Sigmoid colon (tissue), 7 donors: ENCODE results near the gene ZNF746. TPM values are rescaled to one million over a fixed set of nuclear protein-coding genes. Genes with fewer than 3 reads are reported as not detected.

Experiments used
- DNase-seq: peaks from one replicate; pipeline ENCODE4 v3.0.0-alpha.2; 2019
- H3K27ac ChIP-seq, 4 donors: fragments of 200-600 bp; sonication (generic); one replicate each; pipeline ENCODE4 v1.5.1; 2016 to 2019; ENCODE audit warnings: mild to moderate bottlenecking in 1 of 4
- H3K27me3 ChIP-seq, 3 donors: fragments of 200-600 bp; sonication (generic); one replicate each; pipeline ENCODE4 v1.5.1; 2019; ENCODE audit warnings: mild to moderate bottlenecking in 1 of 3
- H3K36me3 ChIP-seq, 4 donors: fragments of 200-600 bp; sonication (generic); one replicate each; pipeline ENCODE4 v1.5.1; 2016 to 2019
- H3K4me1 ChIP-seq, 4 donors: fragments of 200-600 bp; sonication (generic); one replicate each; pipeline ENCODE4 v1.5.1; 2017 to 2019
- H3K4me3 ChIP-seq, 4 donors: fragments of 200-600 bp; sonication (generic); one replicate each; pipeline ENCODE4 v1.5.1; 2017 to 2019; ENCODE audit warnings: mild to moderate bottlenecking in 2 of 4, moderate library complexity in 1 of 4
- H3K9me3 ChIP-seq, 4 donors: fragments of 200-600 bp in 3 of 4; sonication (generic) in 3 of 4; one replicate each; pipeline versions ENCODE4 v1.5.1 to v1.6.1; 2013 to 2019
- EP300 ChIP-seq, 4 donors: sonication (generic); formaldehyde crosslinking; IDR thresholded peaks; one replicate each; pipeline ENCODE4 v1.6.1; 2017; ENCODE audit warnings: antibody characterized with exemption in 4 of 4
- POLR2A ChIP-seq, 2 donors: fragments of 450-650 bp; IDR thresholded peaks; one replicate each; pipeline ENCODE4 v1.6.1; 2016; ENCODE audit warnings: antibody characterized with exemption in 2 of 2, mild to moderate bottlenecking in 2 of 2, moderate library complexity in 2 of 2
- POLR2AphosphoS5 ChIP-seq, 4 donors: sonication (generic); formaldehyde crosslinking; IDR thresholded peaks; one replicate each; pipeline ENCODE4 v1.6.1; 2017; ENCODE audit warnings: antibody characterized with exemption in 4 of 4
- WGBS, 2 donors: extraction: QIAGEN DNeasy Blood & Tissue Kit; methylation state at CpG; one replicate each; pipeline ENCODE4 v1.1.7; 2013; 5-methylcytosine and 5-hydroxymethylcytosine counted together
- intact Hi-C: fragments of 100-400 bp; cut with DNase I; formaldehyde crosslinking; loops from one replicate; pipeline ENCODE4 v1.15.1; 2023
- polyA plus RNA-seq, 3 donors: library from polyadenylated mRNA; stranded (reverse); fragments of 200-250 nt; gene quantifications; one replicate each; pipeline ENCODE4 v1.2.3, GENCODE V29; 2013
- total RNA-seq, 4 donors: library from RNA; depleted of rRNA; stranded (reverse); fragments of >200 nt; gene quantifications; one replicate each; pipeline ENCODE4 v1.1.0, GENCODE V29; 2016
- TF ChIP-seq, protein P1 (sequence below), 4 experiments: fragments of 450-650 bp in 3 of 4; fragments of 200-600 bp in 1 of 4; IDR thresholded peaks; one replicate each; pipeline ENCODE4 v1.5.1; 2016 to 2019; ENCODE audit warnings: antibody characterized with exemption in 4 of 4, mild to moderate bottlenecking in 3 of 4, moderate library complexity in 2 of 4
- donor health status: healthy with polysubstance abuse.
- donor health status: Bipolar disorder and iron deficiency.
- donor health status: healthy.

The ZNF746 gene
- total and polyA plus RNA-seq, 7 donors = 4.2 to 18.9 (median 16.4) TPM

DNA sequence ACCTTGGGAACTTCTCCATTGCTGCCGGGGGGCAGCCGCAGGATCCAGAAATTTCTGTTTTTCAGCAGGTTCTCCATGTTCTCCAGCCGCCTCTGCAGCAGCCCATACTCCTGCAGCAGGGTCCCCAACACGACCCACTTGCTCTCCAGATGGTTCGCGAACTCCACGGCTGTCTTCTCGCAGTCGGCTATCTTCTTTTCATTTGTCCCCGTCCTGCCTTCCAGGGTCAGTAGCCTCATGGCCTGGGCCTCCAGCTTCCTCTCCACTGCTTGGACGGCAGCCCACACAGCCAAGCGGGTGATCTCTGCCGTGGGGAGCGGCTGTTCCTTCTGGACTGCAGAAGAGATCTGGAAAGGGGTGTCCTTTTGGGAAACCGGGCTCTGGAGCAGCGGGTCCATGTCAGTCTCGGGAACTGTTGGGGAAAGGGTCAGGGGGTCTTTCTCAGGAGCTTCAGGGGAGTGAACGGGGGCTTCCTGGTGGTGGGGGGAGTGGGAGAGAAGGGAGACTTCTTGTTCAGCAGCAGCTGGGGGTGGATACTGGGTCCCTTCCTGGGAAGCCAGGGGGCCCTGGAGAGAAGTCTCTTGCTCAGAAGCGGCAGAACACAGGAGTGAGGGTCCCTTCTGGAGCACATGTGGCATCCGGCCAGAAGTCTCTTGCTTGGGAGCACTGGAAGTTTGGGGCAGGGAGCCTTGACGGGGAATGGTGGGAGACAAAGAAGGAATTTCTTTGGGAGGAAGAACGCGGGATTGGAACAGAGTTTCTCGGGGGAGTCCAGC is 42.2 kb downstream of the ZNF746 start:
- TF ChIP-seq POLR2A (IDR thresholded peaks at IDR 0.05) (no peak), EP300 (IDR thresholded peaks at IDR 0.05) (no peak), POLR2AphosphoS5 (IDR thresholded peaks at IDR 0.05) (no peak)
- TF ChIP-seq, protein P1, sequence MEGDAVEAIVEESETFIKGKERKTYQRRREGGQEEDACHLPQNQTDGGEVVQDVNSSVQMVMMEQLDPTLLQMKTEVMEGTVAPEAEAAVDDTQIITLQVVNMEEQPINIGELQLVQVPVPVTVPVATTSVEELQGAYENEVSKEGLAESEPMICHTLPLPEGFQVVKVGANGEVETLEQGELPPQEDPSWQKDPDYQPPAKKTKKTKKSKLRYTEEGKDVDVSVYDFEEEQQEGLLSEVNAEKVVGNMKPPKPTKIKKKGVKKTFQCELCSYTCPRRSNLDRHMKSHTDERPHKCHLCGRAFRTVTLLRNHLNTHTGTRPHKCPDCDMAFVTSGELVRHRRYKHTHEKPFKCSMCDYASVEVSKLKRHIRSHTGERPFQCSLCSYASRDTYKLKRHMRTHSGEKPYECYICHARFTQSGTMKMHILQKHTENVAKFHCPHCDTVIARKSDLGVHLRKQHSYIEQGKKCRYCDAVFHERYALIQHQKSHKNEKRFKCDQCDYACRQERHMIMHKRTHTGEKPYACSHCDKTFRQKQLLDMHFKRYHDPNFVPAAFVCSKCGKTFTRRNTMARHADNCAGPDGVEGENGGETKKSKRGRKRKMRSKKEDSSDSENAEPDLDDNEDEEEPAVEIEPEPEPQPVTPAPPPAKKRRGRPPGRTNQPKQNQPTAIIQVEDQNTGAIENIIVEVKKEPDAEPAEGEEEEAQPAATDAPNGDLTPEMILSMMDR (IDR thresholded peaks at IDR 0.05) = no peak

DNA sequence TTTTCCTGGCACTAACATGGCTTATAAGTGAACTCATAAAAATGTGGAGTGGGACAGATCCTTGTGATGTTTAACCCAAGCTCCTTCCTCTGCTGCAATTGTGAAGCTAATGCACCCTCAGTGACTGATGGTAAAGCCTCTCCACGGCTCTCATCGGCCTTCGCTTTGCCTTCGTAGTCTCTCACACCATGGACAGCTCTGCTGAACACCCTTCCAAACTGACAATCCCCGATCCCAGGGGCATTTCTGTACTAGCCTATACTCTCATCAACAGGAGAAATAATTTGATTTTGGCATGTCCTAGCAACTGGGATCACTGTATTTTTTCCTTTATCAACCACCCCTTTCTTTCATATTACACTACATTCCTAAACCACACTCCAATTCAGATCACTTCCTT is 42.9 kb downstream of the ZNF746 start:
- 94 to 97% methylated on average over 5 of the region's 5 CpGs for WGBS, 2 donors
- H3K36me3 ChIP-seq = peaks cover 12 to 57% (median 35%) of the 10 kb centered on the region in 4 donors
- H3K9me3 ChIP-seq = no peaks in the 10 kb centered on the region
- intact Hi-C loops = no loop called here
- no peak for DNase-seq
- no peak overlapping the region for H3K27ac ChIP-seq
- H3K27me3 ChIP-seq = no peaks in the 10 kb centered on the region
- TF ChIP-seq POLR2AphosphoS5 (IDR thresholded peaks at IDR 0.05) = no peak
- TF ChIP-seq, protein P1 (IDR thresholded peaks at IDR 0.05) = no peak
- TF ChIP-seq EP300 (IDR thresholded peaks at IDR 0.05) = no peak
- TF ChIP-seq POLR2A (IDR thresholded peaks at IDR 0.05) = no peak
- no peak overlapping the region for H3K4me3 ChIP-seq
- H3K4me1 ChIP-seq = peaks cover 0 to 20% (median 16%) of the 10 kb centered on the region in 4 donors

More for the DNA sequence above, 42.2 kb downstream of the ZNF746 start:
- no peak for DNase-seq
- Histone ChIP-seq H3K36me3 (peaks cover 6 to 51% (median 29%) of the 10 kb centered on the region in 4 donors), H3K9me3 (no peaks in the 10 kb centered on the region), H3K27me3 (no peaks in the 10 kb centered on the region), H3K27ac (no peak overlapping the region), H3K4me1 (peaks cover 0 to 20% (median 16%) of the 10 kb centered on the region in 4 donors), H3K4me3 (no peak overlapping the region)
- intact Hi-C loops = no loop called here
- 94% methylated on average over 24 of the region's 24 CpGs for WGBS, 2 donors

DNA sequence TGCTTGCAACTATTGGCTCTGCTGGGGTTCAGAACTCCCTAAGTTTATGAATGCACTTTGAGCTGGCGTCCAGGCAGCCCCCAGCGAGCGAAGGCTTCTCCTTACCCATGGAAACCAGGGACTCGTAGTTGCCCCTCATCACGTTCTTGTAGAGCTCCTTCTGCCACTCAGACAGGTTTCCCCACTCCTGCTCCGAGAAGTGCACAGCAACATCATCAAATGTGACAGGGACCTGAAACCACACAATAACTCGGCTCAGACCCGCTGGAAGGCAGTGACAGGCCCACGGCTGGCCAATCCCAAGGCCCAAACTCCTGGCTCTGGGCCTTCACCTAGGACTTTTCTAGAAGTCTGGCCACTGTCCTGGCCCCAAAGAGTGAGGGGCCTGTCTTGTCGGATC is 43.6 kb downstream of the ZNF746 start:
- H3K4me3 ChIP-seq = no peak overlapping the region
- no peak for DNase-seq
- H3K27me3 ChIP-seq = no peaks in the 10 kb centered on the region
- H3K27ac ChIP-seq = no peak overlapping the region
- H3K9me3 ChIP-seq = no peaks in the 10 kb centered on the region
- 94 to 95% methylated on average over 10 of the region's 10 CpGs for WGBS, 2 donors
- intact Hi-C loops = no loop called here
- no peak for TF ChIP-seq POLR2A (IDR thresholded peaks at IDR 0.05)
- TF ChIP-seq EP300 (IDR thresholded peaks at IDR 0.05) = no peak
- TF ChIP-seq, protein P1 (IDR thresholded peaks at IDR 0.05) = no peak
- no peak for TF ChIP-seq POLR2AphosphoS5 (IDR thresholded peaks at IDR 0.05)
- peaks cover 0 to 15% (median 9%) of the 10 kb centered on the region in 4 donors for H3K4me1 ChIP-seq
- peaks cover 14 to 64% (median 43%) of the 10 kb centered on the region in 4 donors for H3K36me3 ChIP-seq

DNA sequence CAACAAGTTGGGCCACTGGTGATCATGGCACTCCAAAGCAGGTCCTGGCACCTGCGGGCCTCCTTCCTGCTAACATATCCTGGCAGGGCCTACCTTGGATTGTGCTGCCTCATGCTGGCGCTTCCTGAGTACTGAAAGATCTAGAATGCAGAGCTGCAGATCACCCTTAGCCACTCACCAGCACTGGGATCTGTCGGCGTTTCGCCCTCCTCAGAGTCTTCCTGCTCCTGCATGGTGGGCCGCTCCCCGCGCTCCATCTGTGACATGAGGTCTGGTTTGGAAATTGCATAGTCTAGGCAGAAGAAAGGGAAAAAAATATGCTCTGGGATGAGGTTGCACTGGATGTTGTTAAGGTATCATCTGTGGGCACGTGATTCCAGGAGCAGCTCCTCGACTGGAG is 46.8 kb downstream of the ZNF746 start:
- H3K27ac ChIP-seq = no peak overlapping the region
- H3K9me3 ChIP-seq = no peaks in the 10 kb centered on the region
- no peaks in the 10 kb centered on the region for H3K4me1 ChIP-seq
- no peaks in the 10 kb centered on the region for H3K27me3 ChIP-seq
- TF ChIP-seq EP300 (IDR thresholded peaks at IDR 0.05) (no peak), POLR2AphosphoS5 (IDR thresholded peaks at IDR 0.05) (no peak), POLR2A (IDR thresholded peaks at IDR 0.05) (no peak)
- TF ChIP-seq, protein P1 (IDR thresholded peaks at IDR 0.05) = no peak
- WGBS, 2 donors = 98 to 99% methylated on average over 10 of the region's 10 CpGs
- intact Hi-C loops = no loop called here
- no peak for DNase-seq
- peaks cover 24 to 95% (median 59%) of the 10 kb centered on the region in 4 donors for H3K36me3 ChIP-seq
- H3K4me3 ChIP-seq = no peak overlapping the region
